ENCODE data around the gene CEP20. TPM values are rescaled to one million over a fixed set of nuclear protein-coding genes. Genes with fewer than 3 reads are reported as not detected.

The CEP20 gene
- total and polyA plus RNA-seq, 12 donors, result 15.2 to 63.8 (median 33.5) TPM

GRCh38 chr16:15817446-15817845 is 71.0 kb downstream of the CEP20 start:
- Histone ChIP-seq H3K27ac (no peak overlapping the region), H3K36me3 (replicated peaks in 1 of 2) (no peaks in the 10 kb centered on the region), H3K4me3 (no peak overlapping the region), H3K4me1 (replicated peaks in 1 of 2) (no peaks in the 10 kb centered on the region), H3K9me3 (replicated peaks in 1 of 3) (no peaks in the 10 kb centered on the region), H3K27me3 (peaks cover 4% of the 10 kb centered on the region)
- intact Hi-C loops (cut with DNase I), result no loop called here
- WGBS, 4 donors, result 64 to 86% (median 72%) methylated on average over 2 of the region's 2 CpGs
- TF ChIP-seq POLR2A (IDR thresholded peaks at IDR 0.05), result no peak
- no peak for TF ChIP-seq CTCF (IDR thresholded peaks at IDR 0.05)
- no peak for DNase-seq

DNA sequence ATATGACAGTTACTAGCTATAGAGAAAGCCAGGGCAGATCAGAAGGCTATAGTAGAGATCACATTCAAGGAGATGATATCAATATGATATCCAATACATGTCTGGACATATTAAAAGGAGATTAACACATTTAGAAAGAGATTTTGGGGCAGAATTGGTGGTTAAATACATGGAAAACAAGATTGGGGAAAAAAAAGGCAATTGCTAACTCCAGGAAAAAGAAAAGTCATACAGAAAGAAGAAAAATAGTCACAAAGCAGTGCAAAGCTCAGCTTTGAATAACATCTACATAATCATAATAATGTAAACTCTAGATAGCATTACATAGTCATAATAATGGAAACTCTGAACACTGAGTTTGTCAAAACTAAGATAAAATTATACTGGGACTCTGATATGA is 72.2 kb downstream of the CEP20 start:
- H3K4me1 ChIP-seq (replicated peaks in 1 of 2), result no peaks in the 10 kb centered on the region
- no peak overlapping the region for H3K4me3 ChIP-seq
- H3K9me3 ChIP-seq (replicated peaks in 1 of 3), result no peaks in the 10 kb centered on the region
- peaks cover 4% of the 10 kb centered on the region for H3K27me3 ChIP-seq
- DNase-seq, result no peak
- intact Hi-C loops (cut with DNase I), result no loop called here
- TF ChIP-seq CTCF (IDR thresholded peaks at IDR 0.05) (no peak), POLR2A (IDR thresholded peaks at IDR 0.05) (no peak)
- H3K27ac ChIP-seq, result no peak overlapping the region
- no peaks in the 10 kb centered on the region for H3K36me3 ChIP-seq (replicated peaks in 1 of 2)

Small RNA genes lying within 50 kb of the gene (small RNA-seq; reads per million reads assigned to genes)
- 0 reads per million in 2 donors for gene RNU6-213P

Other genes starting within 250 kb of the CEP20 start
- gene MARF1, start 245.4 kb downstream of the CEP20 start, total RNA-seq, result 10 to 100 TPM; 17.8 to 77.9 (median 37.6) TPM
- gene MARF1, start 245.4 kb downstream of the CEP20 start, polyA plus RNA-seq, result 10 to 100 TPM; 13.2 to 32.6 (median 21.5) TPM
- 10 to 100 TPM in 8 of 9 donors, 1 to 10 TPM in 1; 6.3 to 21.6 (median 19.5) TPM for gene NDE1, start 238.4 kb downstream of the CEP20 start, total RNA-seq
- gene NDE1, start 238.4 kb downstream of the CEP20 start, polyA plus RNA-seq, result 10 to 100 TPM in 1 of 3 donors, 1 to 10 TPM in 2; 3.1 to 10.9 (median 9.3) TPM
- gene MYH11, start 31.6 kb downstream of the CEP20 start, total RNA-seq, result 10 to 100 TPM in 6 of 9 donors, 1 to 10 TPM in 3; 2.4 to 33.3 (median 16.3) TPM
- gene MYH11, start 31.6 kb downstream of the CEP20 start, polyA plus RNA-seq, result 10 to 100 TPM; 31.9 to 45.1 (median 41.7) TPM
- 10 to 100 TPM; 23.2 to 38.8 (median 31.0) TPM for gene ABCC1, start 61.0 kb upstream of the CEP20 start, total RNA-seq
- gene ABCC1, start 61.0 kb upstream of the CEP20 start, polyA plus RNA-seq, result 10 to 100 TPM; 12.4 to 21.7 (median 13.1) TPM

Measured in adrenal gland (tissue), 12 donors.